GM18526 (cell line): Measurements from ENCODE around the gene UHRF1.

ENCODE experiments used
- POLR2A ChIP-seq: IDR thresholded peaks from 3 replicates; pipeline ENCODE4 v1.6.1; 2011; ENCODE audit not compliant: insufficient read length; ENCODE audit errors: extremely low read depth

UHRF1 gene

GRCh38 chr19:4997297-4997696 lies 88.0 kb downstream of the UHRF1 start:
- no peak for TF ChIP-seq POLR2A

GRCh38 chr19:5000120-5000611 lies 90.9 kb downstream of the UHRF1 start:
- TF ChIP-seq POLR2A = no peak

DNA sequence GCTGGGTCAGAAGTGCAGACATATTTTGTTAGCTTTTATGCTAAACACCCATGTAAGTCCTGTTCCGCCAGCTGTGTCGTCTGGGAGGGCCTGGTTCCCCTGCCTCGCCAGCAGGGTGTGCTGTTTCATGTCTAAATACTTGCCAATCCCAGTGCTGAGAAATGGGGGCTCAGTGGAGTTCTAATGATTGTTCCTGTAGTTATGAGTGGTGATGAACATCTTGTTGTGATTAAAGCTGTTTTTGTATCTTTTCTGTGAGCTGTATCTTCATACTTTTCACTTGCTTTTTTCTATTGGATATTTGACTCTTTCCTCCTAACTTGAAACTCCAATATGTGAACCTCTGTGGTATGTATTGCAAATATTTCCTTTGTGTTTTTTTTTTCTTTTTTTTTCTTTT lies 92.3 kb downstream of the UHRF1 start:
- no peak for TF ChIP-seq POLR2A

GRCh38 chr19:5002143-5002542 lies 92.8 kb downstream of the UHRF1 start:
- TF ChIP-seq POLR2A = no peak

GRCh38 chr19:5003781-5004180 lies 94.5 kb downstream of the UHRF1 start:
- no peak for TF ChIP-seq POLR2A

DNA sequence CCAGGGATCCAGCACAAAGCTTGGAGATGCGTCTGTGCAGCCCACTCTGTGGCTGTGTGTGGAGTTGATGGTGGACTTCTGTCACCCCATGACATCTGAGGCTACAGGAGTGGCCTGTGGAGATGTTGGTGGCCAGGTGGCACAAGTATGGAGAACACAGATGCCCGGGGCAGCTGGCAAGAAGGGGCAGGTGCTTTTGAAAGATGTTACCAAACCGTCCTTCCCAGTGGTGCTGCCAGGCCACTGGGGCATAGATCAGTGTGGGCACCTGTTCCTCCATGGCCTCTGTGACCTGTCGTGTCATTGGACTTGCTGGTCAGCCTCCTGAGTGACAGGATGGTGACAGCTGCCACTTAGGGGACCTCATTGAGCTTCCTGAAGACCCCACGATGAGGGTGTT lies 95.8 kb downstream of the UHRF1 start:
- no peak for TF ChIP-seq POLR2A

DNA sequence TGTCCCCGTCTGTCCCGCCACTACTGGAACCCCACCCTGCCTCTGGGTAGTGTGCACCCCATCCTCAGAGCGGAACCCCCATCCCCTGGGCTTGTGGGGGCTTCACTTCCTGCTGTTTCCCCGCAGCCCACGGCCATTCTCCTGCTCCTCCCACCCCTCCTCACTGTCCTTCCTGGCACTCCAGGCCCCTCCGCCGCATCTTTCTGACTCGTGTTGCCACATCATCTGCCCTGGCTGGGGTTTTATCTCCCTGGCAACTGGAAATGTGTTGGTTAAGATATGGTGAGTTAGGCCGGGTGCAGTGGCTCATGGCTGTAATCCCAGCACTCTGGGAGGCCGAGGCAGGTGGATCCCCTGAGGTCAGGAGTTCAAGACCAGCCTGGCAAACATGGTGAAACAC lies 96.9 kb downstream of the UHRF1 start:
- no peak for TF ChIP-seq POLR2A

- no peak for TF ChIP-seq POLR2A
These were observed 97.5 kb downstream of the UHRF1 start for GRCh38 chr19:5006821-5007220.
